ENCODE results near the gene COX4I2.
"Not testable (repeated sequence)": the region's sequence is repeated elsewhere in the genome, so short reads cannot be mapped to it uniquely, and the experiment has no call there.

The COX4I2 gene

GRCh38 chr20:31632548-31633338, 5.0 kb upstream of the COX4I2 start:
- H3K27ac ChIP-seq (ENCODE audit: low read depth, low read length): no peak overlapping the region
- H3K4me1 ChIP-seq (ENCODE audit: control insufficient read depth in 1 of 2, insufficient read depth in 2 of 2, low read length in 2 of 2): no peaks in the 10 kb centered on the region
- no peaks in the 10 kb centered on the region for H3K27me3 ChIP-seq (ENCODE audit: control insufficient read depth in 1 of 2, insufficient read depth in 2 of 2, low read length in 2 of 2)
- H3K9ac ChIP-seq (ENCODE audit: low read depth in 1 of 2, low read length in 2 of 2): no peak overlapping the region
- H3K36me3 ChIP-seq (ENCODE audit: control insufficient read depth in 1 of 2, insufficient read depth in 2 of 2, low read length in 2 of 2): no peaks in the 10 kb centered on the region
- no peak overlapping the region for H3K4me3 ChIP-seq (ENCODE audit: low read depth in 1 of 2, low read length in 2 of 2)
- H3K9me3 ChIP-seq (ENCODE audit: control insufficient read depth in 1 of 2, low read length in 2 of 2): no peaks in the 10 kb centered on the region

DNA sequence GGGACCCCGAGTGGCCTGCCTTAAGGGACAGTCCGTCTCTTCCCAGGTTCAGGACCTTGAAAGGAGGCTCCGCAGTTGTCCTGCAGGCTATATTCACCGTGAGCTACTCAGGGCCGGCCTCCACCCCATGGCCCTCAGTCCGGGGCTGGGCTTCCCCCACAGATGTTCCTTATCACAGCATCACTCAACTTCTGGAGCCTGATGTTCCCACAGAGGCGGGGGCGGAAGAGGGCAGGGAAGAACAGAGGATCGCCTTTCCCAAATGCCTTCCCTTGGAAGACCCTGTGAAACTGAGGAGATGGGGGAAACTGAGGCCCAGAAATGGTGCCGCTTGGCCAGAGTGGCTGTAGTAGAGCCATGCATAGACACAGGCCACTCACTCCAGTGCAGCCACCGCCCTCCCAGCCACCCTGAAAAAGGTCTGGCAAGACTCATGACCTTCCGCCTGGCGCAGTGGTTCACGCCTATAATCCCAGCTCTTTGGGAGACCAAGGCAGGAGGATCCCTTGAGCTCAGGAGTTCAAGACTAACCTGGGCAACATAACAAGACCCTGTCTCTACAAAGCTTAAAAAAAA, 4.3 kb upstream of the COX4I2 start:
- H3K36me3 ChIP-seq (ENCODE audit: control insufficient read depth in 1 of 2, insufficient read depth in 2 of 2, low read length in 2 of 2): no peaks in the 10 kb centered on the region
- no peaks in the 10 kb centered on the region for H3K27me3 ChIP-seq (ENCODE audit: control insufficient read depth in 1 of 2, insufficient read depth in 2 of 2, low read length in 2 of 2)
- no peak overlapping the region for H3K4me3 ChIP-seq (ENCODE audit: low read depth in 1 of 2, low read length in 2 of 2)
- H3K9me3 ChIP-seq (ENCODE audit: control insufficient read depth in 1 of 2, low read length in 2 of 2): no peaks in the 10 kb centered on the region
- no peaks in the 10 kb centered on the region for H3K4me1 ChIP-seq (ENCODE audit: control insufficient read depth in 1 of 2, insufficient read depth in 2 of 2, low read length in 2 of 2)
- no peak overlapping the region for H3K9ac ChIP-seq (ENCODE audit: low read depth in 1 of 2, low read length in 2 of 2)
- H3K27ac ChIP-seq (ENCODE audit: low read depth, low read length): no peak overlapping the region

GRCh38 chr20:31638317-31638716, 605 bp downstream of the COX4I2 start:
- Histone ChIP-seq H3K36me3 (ENCODE audit: control insufficient read depth in 1 of 2, insufficient read depth in 2 of 2, low read length in 2 of 2) (no peaks in the 10 kb centered on the region), H3K4me1 (ENCODE audit: control insufficient read depth in 1 of 2, insufficient read depth in 2 of 2, low read length in 2 of 2) (no peaks in the 10 kb centered on the region), H3K27me3 (ENCODE audit: control insufficient read depth in 1 of 2, insufficient read depth in 2 of 2, low read length in 2 of 2) (no peaks in the 10 kb centered on the region), H3K9ac (ENCODE audit: low read depth in 1 of 2, low read length in 2 of 2) (no peak overlapping the region), H3K4me3 (ENCODE audit: low read depth in 1 of 2, low read length in 2 of 2) (no peak overlapping the region), H3K27ac (ENCODE audit: low read depth, low read length) (no peak overlapping the region), H3K9me3 (ENCODE audit: control insufficient read depth in 1 of 2, low read length in 2 of 2) (no peaks in the 10 kb centered on the region)

- Histone ChIP-seq H3K9ac (ENCODE audit: low read depth in 1 of 2, low read length in 2 of 2) (no peak overlapping the region), H3K4me1 (ENCODE audit: control insufficient read depth in 1 of 2, insufficient read depth in 2 of 2, low read length in 2 of 2) (no peaks in the 10 kb centered on the region), H3K36me3 (ENCODE audit: control insufficient read depth in 1 of 2, insufficient read depth in 2 of 2, low read length in 2 of 2) (no peaks in the 10 kb centered on the region), H3K27me3 (ENCODE audit: control insufficient read depth in 1 of 2, insufficient read depth in 2 of 2, low read length in 2 of 2) (no peaks in the 10 kb centered on the region), H3K27ac (ENCODE audit: low read depth, low read length) (no peak overlapping the region), H3K9me3 (ENCODE audit: control insufficient read depth in 1 of 2, low read length in 2 of 2) (no peaks in the 10 kb centered on the region), H3K4me3 (ENCODE audit: low read depth in 1 of 2, low read length in 2 of 2) (no peak overlapping the region)
Observed at GRCh38 chr20:31638816-31639215, 1.1 kb downstream of the COX4I2 start.

GRCh38 chr20:31640259-31640658, 2.5 kb downstream of the COX4I2 start:
- Histone ChIP-seq H3K4me3 (ENCODE audit: low read depth in 1 of 2, low read length in 2 of 2) (no peak overlapping the region), H3K27ac (ENCODE audit: low read depth, low read length) (no peak overlapping the region), H3K4me1 (ENCODE audit: control insufficient read depth in 1 of 2, insufficient read depth in 2 of 2, low read length in 2 of 2) (no peaks in the 10 kb centered on the region)

GRCh38 chr20:31641391-31641790, 3.7 kb downstream of the COX4I2 start:
- Histone ChIP-seq H3K36me3 (ENCODE audit: control insufficient read depth in 1 of 2, insufficient read depth in 2 of 2, low read length in 2 of 2) (no peaks in the 10 kb centered on the region), H3K4me3 (ENCODE audit: low read depth in 1 of 2, low read length in 2 of 2) (no peak overlapping the region), H3K27ac (ENCODE audit: low read depth, low read length) (no peak overlapping the region), H3K9me3 (ENCODE audit: control insufficient read depth in 1 of 2, low read length in 2 of 2) (no peaks in the 10 kb centered on the region), H3K9ac (ENCODE audit: low read depth in 1 of 2, low read length in 2 of 2) (no peak overlapping the region), H3K27me3 (ENCODE audit: control insufficient read depth in 1 of 2, insufficient read depth in 2 of 2, low read length in 2 of 2) (no peaks in the 10 kb centered on the region), H3K4me1 (ENCODE audit: control insufficient read depth in 1 of 2, insufficient read depth in 2 of 2, low read length in 2 of 2) (no peaks in the 10 kb centered on the region)

More at GRCh38 chr20:31640259-31640658, 2.5 kb downstream of the COX4I2 start:
- H3K9ac ChIP-seq (ENCODE audit: low read depth in 1 of 2, low read length in 2 of 2): no peak overlapping the region
- no peaks in the 10 kb centered on the region for H3K27me3 ChIP-seq (ENCODE audit: control insufficient read depth in 1 of 2, insufficient read depth in 2 of 2, low read length in 2 of 2)
- no peaks in the 10 kb centered on the region for H3K9me3 ChIP-seq (ENCODE audit: control insufficient read depth in 1 of 2, low read length in 2 of 2)
- no peaks in the 10 kb centered on the region for H3K36me3 ChIP-seq (ENCODE audit: control insufficient read depth in 1 of 2, insufficient read depth in 2 of 2, low read length in 2 of 2)

DNA sequence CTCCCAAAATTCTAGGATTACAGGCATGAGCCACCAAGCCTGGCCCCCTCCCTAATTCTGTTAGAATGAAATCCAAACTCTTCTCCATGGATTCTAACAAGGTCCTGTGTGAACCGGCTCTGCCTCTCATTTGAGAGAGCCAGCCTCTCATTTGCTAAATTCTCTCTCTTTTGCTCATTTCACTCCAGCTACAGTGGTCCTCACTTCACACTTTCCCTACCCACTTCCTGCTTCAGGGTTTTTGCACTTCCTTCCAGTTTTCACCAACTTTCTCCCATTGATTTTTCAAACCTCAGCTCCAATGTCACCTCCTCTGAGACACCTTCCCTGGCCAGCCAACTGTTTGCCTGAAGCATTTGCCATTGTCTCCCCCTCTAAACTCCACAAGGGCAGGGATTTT, 5.1 kb downstream of the COX4I2 start:
- Histone ChIP-seq H3K9ac (ENCODE audit: low read depth in 1 of 2, low read length in 2 of 2) (no peak overlapping the region), H3K36me3 (ENCODE audit: control insufficient read depth in 1 of 2, insufficient read depth in 2 of 2, low read length in 2 of 2) (no peaks in the 10 kb centered on the region), H3K4me1 (ENCODE audit: control insufficient read depth in 1 of 2, insufficient read depth in 2 of 2, low read length in 2 of 2) (no peaks in the 10 kb centered on the region), H3K4me3 (ENCODE audit: low read depth in 1 of 2, low read length in 2 of 2) (no peak overlapping the region), H3K9me3 (ENCODE audit: control insufficient read depth in 1 of 2, low read length in 2 of 2) (no peaks in the 10 kb centered on the region), H3K27ac (ENCODE audit: low read depth, low read length) (no peak overlapping the region), H3K27me3 (ENCODE audit: control insufficient read depth in 1 of 2, insufficient read depth in 2 of 2, low read length in 2 of 2) (no peaks in the 10 kb centered on the region)

- H3K4me3 ChIP-seq (ENCODE audit: low read depth in 1 of 2, low read length in 2 of 2): no peak overlapping the region
- H3K36me3 ChIP-seq (ENCODE audit: control insufficient read depth in 1 of 2, insufficient read depth in 2 of 2, low read length in 2 of 2): no peaks in the 10 kb centered on the region
- H3K9me3 ChIP-seq (ENCODE audit: control insufficient read depth in 1 of 2, low read length in 2 of 2): no peaks in the 10 kb centered on the region
- no peak overlapping the region for H3K27ac ChIP-seq (ENCODE audit: low read depth, low read length)
- H3K9ac ChIP-seq (ENCODE audit: low read depth in 1 of 2, low read length in 2 of 2): no peak overlapping the region
- H3K27me3 ChIP-seq (ENCODE audit: control insufficient read depth in 1 of 2, insufficient read depth in 2 of 2, low read length in 2 of 2): no peaks in the 10 kb centered on the region
- no peaks in the 10 kb centered on the region for H3K4me1 ChIP-seq (ENCODE audit: control insufficient read depth in 1 of 2, insufficient read depth in 2 of 2, low read length in 2 of 2)
Observed at GRCh38 chr20:31643522-31643921, 5.8 kb downstream of the COX4I2 start.

- H3K4me1 ChIP-seq (ENCODE audit: control insufficient read depth in 1 of 2, insufficient read depth in 2 of 2, low read length in 2 of 2): no peaks in the 10 kb centered on the region
- no peak overlapping the region for H3K27ac ChIP-seq (ENCODE audit: low read depth, low read length)
- H3K4me3 ChIP-seq (ENCODE audit: low read depth in 1 of 2, low read length in 2 of 2): no peak overlapping the region
- no peaks in the 10 kb centered on the region for H3K36me3 ChIP-seq (ENCODE audit: control insufficient read depth in 1 of 2, insufficient read depth in 2 of 2, low read length in 2 of 2)
- no peaks in the 10 kb centered on the region for H3K9me3 ChIP-seq (ENCODE audit: control insufficient read depth in 1 of 2, low read length in 2 of 2)
- H3K9ac ChIP-seq (ENCODE audit: low read depth in 1 of 2, low read length in 2 of 2): no peak overlapping the region
- no peaks in the 10 kb centered on the region for H3K27me3 ChIP-seq (ENCODE audit: control insufficient read depth in 1 of 2, insufficient read depth in 2 of 2, low read length in 2 of 2)
Observed at GRCh38 chr20:31644701-31645100, 7.0 kb downstream of the COX4I2 start.

- H3K27ac ChIP-seq (ENCODE audit: low read depth, low read length); H3K9ac ChIP-seq (ENCODE audit: low read depth in 1 of 2, low read length in 2 of 2); H3K9me3 ChIP-seq (ENCODE audit: control insufficient read depth in 1 of 2, low read length in 2 of 2); H3K27me3 ChIP-seq (ENCODE audit: control insufficient read depth in 1 of 2, insufficient read depth in 2 of 2, low read length in 2 of 2); H3K4me1 ChIP-seq (ENCODE audit: control insufficient read depth in 1 of 2, insufficient read depth in 2 of 2, low read length in 2 of 2); H3K4me3 ChIP-seq (ENCODE audit: low read depth in 1 of 2, low read length in 2 of 2); H3K36me3 ChIP-seq (ENCODE audit: control insufficient read depth in 1 of 2, insufficient read depth in 2 of 2, low read length in 2 of 2): not testable (repeated sequence)
Observed at GRCh38 chr20:31648104-31648503, 10.4 kb downstream of the COX4I2 start.
